HEK293 (cell line): Measurements from ENCODE around the gene ECPAS.

Experiments used
- CTCF ChIA-PET: fragments of 350-600 bp; formaldehyde crosslinking; extraction: SDS; loops from one replicate; lab custom pipeline; 2021; ENCODE audit warnings: antibody characterized with exemption; lab: Yijun Ruan, JAX
- POLR2A ChIA-PET: fragments of 300-600 bp; formaldehyde crosslinking; extraction: SDS; loops from one replicate; lab custom pipeline; 2020; ENCODE audit warnings: antibody characterized with exemption, inconsistent platforms; lab: Yijun Ruan, JAX
- H3K27ac ChIP-seq: fragments of 200-500 bp; sonication (Bioruptor generic); 2 replicates; pipeline ENCODE4 v1.5.1; 2014; ENCODE audit warnings: low read depth, low read length, control low read depth, inconsistent platforms; ENCODE audit errors: extremely low read depth
- H3K36me3 ChIP-seq, 2 experiments: fragments of 200-500 bp in 1 of 2; sonication (Bioruptor generic) in 1 of 2; 1 replicate in 1 of 2; 2 replicates in 1 of 2; pipeline ENCODE4 v1.5.1; 2014 to 2017; ENCODE audit warnings: inconsistent platforms in 2 of 2, low read length in 2 of 2; ENCODE audit not compliant: control insufficient read depth in 2 of 2, insufficient read depth in 1 of 2
- H3K4me1 ChIP-seq: fragments of 200-500 bp; sonication (Bioruptor generic); 2 replicates; pipeline ENCODE4 v1.5.1; 2014; ENCODE audit warnings: mild to moderate bottlenecking, low read length, inconsistent platforms; ENCODE audit not compliant: control insufficient read depth, insufficient read depth
- H3K4me3 ChIP-seq: 2 replicates; pipeline ENCODE4 v1.5.1; 2011; ENCODE audit warnings: low read depth, mild to moderate bottlenecking, control low read depth, low read length, moderate library complexity
- H3K9me3 ChIP-seq: fragments of 200-500 bp; sonication (Bioruptor generic); 2 replicates; pipeline ENCODE4 v1.5.1; 2014; ENCODE audit warnings: low read depth, low read length, inconsistent platforms; ENCODE audit not compliant: control insufficient read depth, insufficient read depth
- BCL11A ChIP-seq: fragments of 450-650 bp; formaldehyde crosslinking; IDR thresholded peaks from 2 replicates; pipeline ENCODE4 v1.5.1; 2016; ENCODE audit warnings: low read depth, missing biosample characterization, missing genetic modification characterization
- BCL11B ChIP-seq: fragments of 450-650 bp; formaldehyde crosslinking; IDR thresholded peaks from 2 replicates; pipeline ENCODE4 v1.5.1; 2016; ENCODE audit warnings: low read depth, missing biosample characterization, missing genetic modification characterization
- KLF1 ChIP-seq: fragments of 450-650 bp; formaldehyde crosslinking; IDR thresholded peaks from 2 replicates; pipeline ENCODE4 v1.5.1; 2016; ENCODE audit warnings: missing biosample characterization, missing genetic modification characterization
- KLF17 ChIP-seq: fragments of 450-650 bp; formaldehyde crosslinking; IDR thresholded peaks from 2 replicates; pipeline ENCODE4 v1.5.1; 2016; ENCODE audit warnings: missing biosample characterization, missing genetic modification characterization
- KLF9 ChIP-seq: fragments of 450-650 bp; formaldehyde crosslinking; IDR thresholded peaks from 2 replicates; pipeline ENCODE4 v1.5.1; 2016; ENCODE audit warnings: missing biosample characterization, missing genetic modification characterization, low read depth
- PRDM10 ChIP-seq: fragments of 450-650 bp; formaldehyde crosslinking; IDR thresholded peaks from 2 replicates; pipeline ENCODE4 v1.5.1; 2016; ENCODE audit warnings: missing biosample characterization, missing genetic modification characterization
- REPIN1 ChIP-seq: fragments of 450-650 bp; formaldehyde crosslinking; IDR thresholded peaks from 2 replicates; pipeline ENCODE4 v1.5.1; 2017; ENCODE audit warnings: missing biosample characterization, missing genetic modification characterization, low read depth
- SP3 ChIP-seq: fragments of 450-650 bp; formaldehyde crosslinking; IDR thresholded peaks from 2 replicates; pipeline ENCODE4 v1.5.1; 2016; ENCODE audit warnings: missing biosample characterization, missing genetic modification characterization
- ZBTB10 ChIP-seq: fragments of 450-650 bp; formaldehyde crosslinking; IDR thresholded peaks from 2 replicates; pipeline ENCODE4 v1.5.1; 2016; ENCODE audit warnings: missing biosample characterization, missing genetic modification characterization
- ZBTB20 ChIP-seq: fragments of 450-650 bp; formaldehyde crosslinking; IDR thresholded peaks from 2 replicates; pipeline ENCODE4 v1.5.1; 2016; ENCODE audit warnings: missing biosample characterization, missing genetic modification characterization
- ZBTB21 ChIP-seq: fragments of 450-650 bp; formaldehyde crosslinking; IDR thresholded peaks from 2 replicates; pipeline ENCODE4 v1.5.1; 2017; ENCODE audit warnings: missing biosample characterization, missing genetic modification characterization
- ZBTB8A ChIP-seq: fragments of 450-650 bp; formaldehyde crosslinking; IDR thresholded peaks from 2 replicates; pipeline ENCODE4 v1.5.1; 2016; ENCODE audit warnings: missing biosample characterization, missing genetic modification characterization
- ZFP37 ChIP-seq: fragments of 450-650 bp; formaldehyde crosslinking; IDR thresholded peaks from 2 replicates; pipeline ENCODE4 v1.5.1; 2016; ENCODE audit warnings: missing biosample characterization, missing genetic modification characterization
- ZIC2 ChIP-seq: fragments of 450-650 bp; formaldehyde crosslinking; IDR thresholded peaks from 2 replicates; pipeline ENCODE4 v1.5.1; 2016; ENCODE audit warnings: missing biosample characterization, missing genetic modification characterization
- ZNF146 ChIP-seq: fragments of 450-650 bp; formaldehyde crosslinking; IDR thresholded peaks from 2 replicates; pipeline ENCODE4 v1.5.1; 2016; ENCODE audit warnings: missing biosample characterization, missing genetic modification characterization
- ZNF239 ChIP-seq: fragments of 450-650 bp; formaldehyde crosslinking; IDR thresholded peaks from 2 replicates; pipeline ENCODE4 v1.5.1; 2016; ENCODE audit warnings: missing biosample characterization, missing genetic modification characterization
- ZNF335 ChIP-seq: fragments of 450-650 bp; formaldehyde crosslinking; conservative IDR thresholded peaks from 2 replicates; pipeline ENCODE4 v1.5.1; 2016; ENCODE audit warnings: missing biosample characterization, missing genetic modification characterization
- ZNF341 ChIP-seq: fragments of 450-650 bp; formaldehyde crosslinking; IDR thresholded peaks from 2 replicates; pipeline ENCODE4; 2016; ENCODE audit warnings: low read depth, missing biosample characterization, missing genetic modification characterization
- ZNF561 ChIP-seq: fragments of 450-650 bp; IDR thresholded peaks from 2 replicates; pipeline ENCODE4 v1.5.1; 2018; ENCODE audit warnings: missing biosample characterization, missing genetic modification characterization, borderline replicate concordance
- ZNF660 ChIP-seq: fragments of 450-650 bp; IDR thresholded peaks from 2 replicates; pipeline ENCODE4 v1.5.1; 2018; ENCODE audit warnings: missing biosample characterization, mild to moderate bottlenecking, missing genetic modification characterization
- ZNF76 ChIP-seq: fragments of 450-650 bp; formaldehyde crosslinking; IDR thresholded peaks from 2 replicates; pipeline ENCODE4; 2016; ENCODE audit warnings: low read depth, missing biosample characterization, missing genetic modification characterization, borderline replicate concordance
- ZNF768 ChIP-seq: fragments of 450-650 bp; formaldehyde crosslinking; IDR thresholded peaks from 2 replicates; pipeline ENCODE4 v1.5.1; 2018; ENCODE audit warnings: missing biosample characterization, mild to moderate bottlenecking, missing genetic modification characterization
- TF ChIP-seq, protein P1 (sequence below): fragments of 450-650 bp; formaldehyde crosslinking; conservative IDR thresholded peaks from 2 replicates; pipeline ENCODE4 v1.5.1; 2016; ENCODE audit warnings: low read depth, missing biosample characterization, missing genetic modification characterization
- TF ChIP-seq, protein P2 (sequence below): fragments of 450-650 bp; formaldehyde crosslinking; optimal IDR thresholded peaks from 2 replicates; pipeline ENCODE3; 2016; ENCODE audit warnings: missing biosample characterization, mild to moderate bottlenecking, missing genetic modification characterization

ECPAS gene

GRCh38 chr9:111482694-111483438, 1.3 kb downstream of the ECPAS start:
- Histone ChIP-seq H3K27ac (peak overlapping the region; percentile 97), H3K4me1 (no peaks in the 10 kb centered on the region), H3K9me3 (no peaks in the 10 kb centered on the region), H3K4me3 (peak overlapping the region; percentile 86), H3K36me3 (no peaks in the 10 kb centered on the region; a peak in 1 of 3 replicates)
- POLR2A ChIA-PET: interaction anchor here (0.5 to 2.4 kb wide), 3 partner anchors 42 to 148 kb away, joined by 3 to 12 read pairs (median 3); partner anchors contain the start of genes DNAJC25 and ZNF483
- CTCF ChIA-PET: interaction anchor here (0.7 kb wide), 1 partner anchor 749 kb away, joined by 3 read pairs; no protein-coding TSS in a partner anchor
- 0 out of 2 replicates have a peak, but pooled peaks have one; percentile 31 for TF ChIP-seq ZIC2 (tag by site-specific recombination)
- no peak for TF ChIP-seq KLF17 (tag by site-specific recombination)
- TF ChIP-seq ZBTB21 (tag by site-specific recombination): no peak
- TF ChIP-seq ZNF561: no peak; the same call in 1 of the 2 replicates
- TF ChIP-seq, protein P1, sequence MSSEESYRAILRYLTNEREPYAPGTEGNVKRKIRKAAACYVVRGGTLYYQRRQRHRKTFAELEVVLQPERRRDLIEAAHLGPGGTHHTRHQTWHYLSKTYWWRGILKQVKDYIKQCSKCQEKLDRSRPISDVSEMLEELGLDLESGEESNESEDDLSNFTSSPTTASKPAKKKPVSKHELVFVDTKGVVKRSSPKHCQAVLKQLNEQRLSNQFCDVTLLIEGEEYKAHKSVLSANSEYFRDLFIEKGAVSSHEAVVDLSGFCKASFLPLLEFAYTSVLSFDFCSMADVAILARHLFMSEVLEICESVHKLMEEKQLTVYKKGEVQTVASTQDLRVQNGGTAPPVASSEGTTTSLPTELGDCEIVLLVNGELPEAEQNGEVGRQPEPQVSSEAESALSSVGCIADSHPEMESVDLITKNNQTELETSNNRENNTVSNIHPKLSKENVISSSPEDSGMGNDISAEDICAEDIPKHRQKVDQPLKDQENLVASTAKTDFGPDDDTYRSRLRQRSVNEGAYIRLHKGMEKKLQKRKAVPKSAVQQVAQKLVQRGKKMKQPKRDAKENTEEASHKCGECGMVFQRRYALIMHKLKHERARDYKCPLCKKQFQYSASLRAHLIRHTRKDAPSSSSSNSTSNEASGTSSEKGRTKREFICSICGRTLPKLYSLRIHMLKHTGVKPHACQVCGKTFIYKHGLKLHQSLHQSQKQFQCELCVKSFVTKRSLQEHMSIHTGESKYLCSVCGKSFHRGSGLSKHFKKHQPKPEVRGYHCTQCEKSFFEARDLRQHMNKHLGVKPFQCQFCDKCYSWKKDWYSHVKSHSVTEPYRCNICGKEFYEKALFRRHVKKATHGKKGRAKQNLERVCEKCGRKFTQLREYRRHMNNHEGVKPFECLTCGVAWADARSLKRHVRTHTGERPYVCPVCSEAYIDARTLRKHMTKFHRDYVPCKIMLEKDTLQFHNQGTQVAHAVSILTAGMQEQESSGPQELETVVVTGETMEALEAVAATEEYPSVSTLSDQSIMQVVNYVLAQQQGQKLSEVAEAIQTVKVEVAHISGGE (tag by site-specific recombination): no peak; the same call in 1 of the 2 replicates
- peak; percentile 88 for TF ChIP-seq ZNF335
- TF ChIP-seq ZNF239 (tag by site-specific recombination): no peak
- peak; percentile 74 for TF ChIP-seq ZNF76
- TF ChIP-seq ZBTB10 (tag by site-specific recombination): peak; percentile 80
- TF ChIP-seq ZBTB20 (tag by site-specific recombination): peak; percentile 92
- TF ChIP-seq ZNF660 (tag by site-specific recombination): no peak
- TF ChIP-seq ZNF146 (tag by site-specific recombination): 0 out of 2 replicates have a peak, but pooled peaks have one; percentile 2
- TF ChIP-seq ZNF341 (tag by site-specific recombination): peak; percentile 63
- TF ChIP-seq KLF1 (tag by site-specific recombination): 0 out of 2 replicates have a peak, but pooled peaks have one; percentile 18
- peak; percentile 59; the same call in 1 of the 2 replicates for TF ChIP-seq BCL11A (tag by site-specific recombination)
- peak; percentile 76 for TF ChIP-seq BCL11B (tag by site-specific recombination)
- no peak for TF ChIP-seq REPIN1 (tag by site-specific recombination)
- TF ChIP-seq, protein P2, sequence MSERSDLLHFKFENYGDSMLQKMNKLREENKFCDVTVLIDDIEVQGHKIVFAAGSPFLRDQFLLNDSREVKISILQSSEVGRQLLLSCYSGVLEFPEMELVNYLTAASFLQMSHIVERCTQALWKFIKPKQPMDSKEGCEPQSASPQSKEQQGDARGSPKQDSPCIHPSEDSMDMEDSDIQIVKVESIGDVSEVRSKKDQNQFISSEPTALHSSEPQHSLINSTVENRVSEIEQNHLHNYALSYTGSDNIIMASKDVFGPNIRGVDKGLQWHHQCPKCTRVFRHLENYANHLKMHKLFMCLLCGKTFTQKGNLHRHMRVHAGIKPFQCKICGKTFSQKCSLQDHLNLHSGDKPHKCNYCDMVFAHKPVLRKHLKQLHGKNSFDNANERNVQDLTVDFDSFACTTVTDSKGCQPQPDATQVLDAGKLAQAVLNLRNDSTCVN: peak; percentile 52
- TF ChIP-seq ZFP37 (tag by site-specific recombination): peak; percentile 47; the same call in 1 of the 2 replicates
- peak; percentile 29; the same call in 1 of the 2 replicates for TF ChIP-seq KLF9
- peak; percentile 67 for TF ChIP-seq SP3 (tag by site-specific recombination)
- no peak for TF ChIP-seq ZNF768 (tag by site-specific recombination)
- peak; percentile 87 for TF ChIP-seq PRDM10 (tag by site-specific recombination)
- peak; percentile 47 for TF ChIP-seq ZBTB8A (tag by site-specific recombination)
